Measurements from ENCODE around the gene PCGF2. TPM values are rescaled to one million over a fixed set of nuclear protein-coding genes. Genes with fewer than 3 reads are reported as not detected.
A peak's percentile ranks its signal among the peaks of the same experiment; 100 is the strongest.

The PCGF2 gene
- total and polyA plus RNA-seq, 3 donors from 2014 or later, result 8.1 to 21.2 (median 20.9) TPM

DNA sequence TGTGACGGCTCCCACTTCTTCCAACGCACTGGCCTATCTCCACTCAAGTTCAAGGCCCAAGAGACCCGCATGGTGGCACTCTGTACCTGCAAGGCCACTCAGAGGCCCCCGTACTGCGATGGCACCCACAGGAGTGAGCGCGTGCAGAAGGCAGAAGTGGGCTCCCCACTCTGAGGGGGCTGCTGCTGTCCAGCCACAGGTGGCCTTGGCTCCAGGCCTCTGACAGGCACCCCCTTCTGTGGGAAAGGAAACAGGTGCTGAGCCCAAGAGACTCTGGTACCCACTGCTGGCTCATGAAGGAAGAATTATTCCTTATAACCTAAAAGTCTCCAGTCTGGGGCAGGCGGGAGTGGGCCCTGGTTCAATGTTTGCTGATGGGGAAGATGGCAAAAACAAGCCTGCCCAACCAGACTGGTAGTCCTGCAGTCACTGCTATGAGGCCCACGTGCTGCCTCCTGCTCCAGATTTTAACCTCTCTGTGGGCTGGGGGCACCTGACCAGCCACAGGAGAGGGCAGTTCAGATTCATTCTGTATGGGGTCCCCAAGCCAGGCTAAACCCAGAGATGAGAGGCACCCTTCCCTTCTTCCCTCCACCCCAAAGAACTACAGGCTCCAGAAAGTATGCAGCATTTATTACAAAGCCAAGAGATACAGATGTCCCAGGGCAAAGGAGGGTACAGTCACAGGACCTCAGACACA is 14.7 kb downstream of the PCGF2 start:
- DNase-seq, result no peak
- TF ChIP-seq, protein P1, sequence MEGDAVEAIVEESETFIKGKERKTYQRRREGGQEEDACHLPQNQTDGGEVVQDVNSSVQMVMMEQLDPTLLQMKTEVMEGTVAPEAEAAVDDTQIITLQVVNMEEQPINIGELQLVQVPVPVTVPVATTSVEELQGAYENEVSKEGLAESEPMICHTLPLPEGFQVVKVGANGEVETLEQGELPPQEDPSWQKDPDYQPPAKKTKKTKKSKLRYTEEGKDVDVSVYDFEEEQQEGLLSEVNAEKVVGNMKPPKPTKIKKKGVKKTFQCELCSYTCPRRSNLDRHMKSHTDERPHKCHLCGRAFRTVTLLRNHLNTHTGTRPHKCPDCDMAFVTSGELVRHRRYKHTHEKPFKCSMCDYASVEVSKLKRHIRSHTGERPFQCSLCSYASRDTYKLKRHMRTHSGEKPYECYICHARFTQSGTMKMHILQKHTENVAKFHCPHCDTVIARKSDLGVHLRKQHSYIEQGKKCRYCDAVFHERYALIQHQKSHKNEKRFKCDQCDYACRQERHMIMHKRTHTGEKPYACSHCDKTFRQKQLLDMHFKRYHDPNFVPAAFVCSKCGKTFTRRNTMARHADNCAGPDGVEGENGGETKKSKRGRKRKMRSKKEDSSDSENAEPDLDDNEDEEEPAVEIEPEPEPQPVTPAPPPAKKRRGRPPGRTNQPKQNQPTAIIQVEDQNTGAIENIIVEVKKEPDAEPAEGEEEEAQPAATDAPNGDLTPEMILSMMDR (IDR thresholded peaks at IDR 0.05), result no peak
- TF ChIP-seq POLR2A (IDR thresholded peaks at IDR 0.05), result no peak
- Histone ChIP-seq H3K27ac (peak overlapping the region; percentile 40 to 45), H3K9me3 (no peaks in the 10 kb centered on the region), H3K27me3 (no peaks in the 10 kb centered on the region), H3K4me3 (no peak overlapping the region), H3K36me3 (ENCODE audit: low read depth, missing control alignments) (no peaks in the 10 kb centered on the region), H3K4me1 (peaks cover 60% of the 10 kb centered on the region)
- intact Hi-C loops (cut with DNase I; ENCODE audit: low total_unique reads), result loop anchor here (5.0 kb wide), 1 partner anchor 56 kb away; no protein-coding TSS in a partner anchor
- WGBS, 2 donors, result 46 to 73% methylated on average over 8 to 9 of the region's 9 CpGs

DNA sequence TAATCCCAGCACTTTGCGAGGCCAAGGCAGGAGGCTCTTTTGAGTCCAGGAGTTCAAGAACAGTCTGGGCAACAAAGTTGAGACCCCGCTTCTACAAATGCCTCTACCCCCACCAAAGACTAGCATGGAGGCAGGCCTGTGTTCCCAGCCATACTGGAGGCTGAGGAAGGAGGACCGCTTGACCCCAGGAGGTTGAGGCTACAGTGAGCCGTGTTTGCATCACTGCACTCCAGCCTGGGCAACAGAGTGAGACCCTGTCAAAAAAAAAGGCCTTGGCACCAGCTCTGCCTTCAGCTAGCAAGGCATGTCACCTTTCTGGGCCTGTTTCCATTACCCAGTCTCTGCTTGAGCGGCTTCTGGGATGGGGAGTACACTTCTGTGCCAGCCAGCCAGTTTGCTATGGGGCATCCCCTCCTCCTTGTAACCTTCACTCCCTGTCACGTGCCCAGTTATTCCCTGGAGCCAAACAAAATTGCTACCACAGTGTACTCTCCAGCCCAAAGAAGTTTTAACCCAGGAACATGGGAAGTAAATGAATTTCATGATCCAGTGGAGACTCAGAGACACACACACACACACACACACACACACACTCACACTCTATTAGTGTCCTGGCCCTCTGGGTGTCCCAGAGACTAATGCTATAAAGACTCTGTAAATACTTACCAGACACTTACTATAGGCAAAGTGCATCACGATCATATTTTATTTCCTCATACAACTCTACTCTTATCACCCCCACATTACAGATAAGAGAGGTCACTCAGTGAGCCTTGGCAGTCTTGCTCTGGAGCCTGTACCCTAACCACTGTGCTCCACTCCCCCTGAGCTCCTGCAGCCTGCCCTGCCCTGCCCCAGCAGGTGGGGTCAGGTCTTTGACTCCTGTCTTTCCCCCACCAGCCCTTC is 15.5 kb downstream of the PCGF2 start:
- Histone ChIP-seq H3K27ac (peak overlapping the region in 1 of 2 donors; percentile 89), H3K4me3 (no peak overlapping the region), H3K4me1 (peaks cover 62% of the 10 kb centered on the region), H3K9me3 (no peaks in the 10 kb centered on the region), H3K36me3 (ENCODE audit: low read depth, missing control alignments) (no peaks in the 10 kb centered on the region), H3K27me3 (no peaks in the 10 kb centered on the region)
- no peak for TF ChIP-seq POLR2A (IDR thresholded peaks at IDR 0.05)
- peak; percentile 70 for DNase-seq
- WGBS, 2 donors, result 61 to 77% methylated on average over 6 to 7 of the region's 7 CpGs
- intact Hi-C loops (cut with DNase I; ENCODE audit: low total_unique reads), result loop anchor here (5.0 kb wide), 1 partner anchor 55 kb away; no protein-coding TSS in a partner anchor

DNA sequence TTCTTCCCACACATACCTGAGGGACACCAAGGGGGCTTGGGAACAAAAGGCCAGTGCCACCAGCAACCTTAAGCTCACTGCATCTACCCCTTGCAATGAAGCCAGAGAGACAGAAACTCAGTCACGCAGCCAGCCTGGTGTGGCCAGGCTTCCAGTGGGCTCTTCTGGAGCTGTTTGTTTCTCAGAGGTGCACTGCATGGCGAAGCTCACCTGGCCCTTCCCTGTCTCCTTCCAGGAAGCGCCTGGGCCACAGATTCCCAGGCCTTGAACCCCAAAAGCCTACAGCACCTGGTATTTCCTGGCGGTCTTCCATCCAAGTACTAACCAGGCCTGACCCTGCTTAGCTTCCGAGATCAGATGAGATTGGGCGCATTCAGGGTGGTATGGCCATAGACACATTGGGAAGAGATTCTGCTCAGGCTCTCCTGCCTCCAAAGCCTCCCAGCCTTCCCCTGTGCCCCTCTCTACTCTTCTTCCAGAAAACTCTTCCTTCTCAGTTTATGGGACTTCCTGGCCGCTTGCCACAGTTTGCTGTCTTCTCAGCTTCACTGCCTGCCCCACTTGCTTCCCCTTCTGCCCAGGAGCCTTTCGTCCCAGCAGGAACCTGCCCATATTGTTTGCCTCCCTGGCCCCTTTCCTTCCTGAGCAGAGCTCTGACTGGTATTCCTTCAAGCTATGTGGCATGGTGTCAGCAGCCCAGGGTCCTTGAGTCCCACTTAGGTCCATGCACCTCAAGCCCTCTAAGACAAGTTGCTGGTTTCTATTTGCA is 16.4 kb downstream of the PCGF2 start:
- Histone ChIP-seq H3K27ac (peak overlapping the region; percentile 39 to 89), H3K27me3 (no peaks in the 10 kb centered on the region), H3K9me3 (no peaks in the 10 kb centered on the region), H3K4me1 (peaks cover 65% of the 10 kb centered on the region), H3K4me3 (no peak overlapping the region), H3K36me3 (ENCODE audit: low read depth, missing control alignments) (no peaks in the 10 kb centered on the region)
- intact Hi-C loops (cut with DNase I; ENCODE audit: low total_unique reads), result loop anchor here (5.0 kb wide), 1 partner anchor 54 kb away; no protein-coding TSS in a partner anchor
- TF ChIP-seq, protein P1 (IDR thresholded peaks at IDR 0.05), result no peak
- no peak for TF ChIP-seq POLR2A (IDR thresholded peaks at IDR 0.05)
- 68 to 85% methylated on average over 5 to 8 of the region's 8 CpGs for WGBS, 2 donors
- DNase-seq, result no peak

DNA sequence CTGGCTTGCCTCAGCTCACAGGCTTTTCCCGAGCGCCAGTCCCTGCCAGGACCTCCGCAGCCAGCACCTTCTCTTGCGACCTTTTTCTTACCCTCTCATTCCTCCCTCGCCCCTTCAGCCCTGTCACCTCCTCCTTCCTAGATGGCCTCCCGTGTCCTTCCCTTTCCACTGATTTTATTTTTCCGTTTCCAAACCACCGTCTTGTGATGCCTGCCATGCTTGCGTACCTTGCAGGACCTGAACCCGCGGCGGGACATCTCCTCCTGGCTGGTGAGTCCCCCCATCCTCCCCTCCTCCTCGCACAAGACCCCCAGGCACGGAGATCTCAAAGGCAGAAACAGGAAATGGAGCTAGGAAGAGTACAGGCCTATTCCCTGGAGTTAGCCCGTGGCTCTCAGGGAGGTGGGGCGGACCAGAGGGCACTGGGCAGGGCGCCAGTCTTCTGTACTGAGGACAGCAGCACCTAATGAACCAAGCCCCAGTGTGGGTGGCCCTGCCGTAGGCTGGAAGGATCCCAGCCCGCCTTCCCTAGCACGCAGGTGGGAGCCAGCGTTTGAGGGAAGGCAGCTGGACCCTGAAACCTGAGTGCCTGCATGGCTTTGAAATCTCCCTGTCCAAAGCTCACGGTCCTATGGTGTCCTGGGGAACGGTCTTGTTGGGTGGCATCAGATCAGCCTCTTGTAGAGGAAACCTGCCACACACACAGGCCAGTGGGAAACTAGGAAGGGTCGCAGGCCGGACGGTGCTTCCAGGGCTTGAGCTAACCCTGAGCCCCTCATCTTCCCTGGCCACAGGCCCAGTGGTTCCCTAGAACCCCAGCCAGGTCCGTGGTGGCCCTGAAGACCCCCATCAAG is 17.4 kb downstream of the PCGF2 start:
- Histone ChIP-seq H3K4me3 (peak overlapping the region; percentile 74 to 77), H3K27ac (peak overlapping the region; percentile 75 to 89), H3K36me3 (ENCODE audit: low read depth, missing control alignments) (no peaks in the 10 kb centered on the region), H3K27me3 (no peaks in the 10 kb centered on the region), H3K4me1 (peaks cover 59% of the 10 kb centered on the region), H3K9me3 (no peaks in the 10 kb centered on the region)
- DNase-seq, result peak; percentile 90
- intact Hi-C loops (cut with DNase I; ENCODE audit: low total_unique reads), result loop anchor here (5.0 kb wide), 1 partner anchor 53 kb away; no protein-coding TSS in a partner anchor
- 1 to 17% methylated on average over 17 to 27 of the region's 27 CpGs for WGBS, 2 donors
- TF ChIP-seq POLR2A (IDR thresholded peaks at IDR 0.05), result no peak
- TF ChIP-seq, protein P1 (IDR thresholded peaks at IDR 0.05), result no peak
